Astrocyte (in vitro differentiated cells and primary cell): Measurements from ENCODE around the gene OR13C2.

Experiments used
- CTCF ChIP-seq: IDR thresholded peaks from 2 replicates; pipeline ENCODE4 v1.5.1; 2011; ENCODE audit warnings: low read depth, mild to moderate bottlenecking, inconsistent platforms, low read length, moderate library complexity; ENCODE audit not compliant: insufficient read depth
- EZH2 ChIP-seq: IDR thresholded peaks from 2 replicates; pipeline ENCODE4 v1.6.1; 2012; ENCODE audit warnings: mild to moderate bottlenecking, low read length, inconsistent platforms; ENCODE audit not compliant: insufficient read depth

- TF ChIP-seq CTCF (no peak), EZH2 (no peak)
Observed at GRCh38 chr9:104568868-104569267, 36.6 kb downstream of the OR13C2 start, which contains the start of gene OR13C8.
